Osteoblast (primary cell): ENCODE results near the gene DGCR6L. TPM values are rescaled to one million over a fixed set of nuclear protein-coding genes. Genes with fewer than 3 reads are reported as not detected.

Experiments used
- DNase-seq: peaks from one replicate; pipeline ENCODE4 v3.0.0; 2011; ENCODE audit warnings: low spot score, mixed read lengths; ENCODE audit not compliant: insufficient read length; ENCODE audit errors: missing footprints
- H2AFZ ChIP-seq: 2 replicates; pipeline ENCODE4 v1.6.0; 2011; ENCODE audit warnings: mild to moderate bottlenecking, low read length
- H3K27ac ChIP-seq: 2 replicates; pipeline ENCODE4 v1.5.1; 2011; ENCODE audit warnings: mild to moderate bottlenecking, low read depth, low read length, moderate library complexity
- H3K27me3 ChIP-seq: 2 replicates; pipeline ENCODE4 v1.6.0; 2012; ENCODE audit warnings: mild to moderate bottlenecking, control low read depth, inconsistent platforms, low read length, moderate library complexity; ENCODE audit not compliant: insufficient read depth
- H3K36me3 ChIP-seq: 2 replicates; pipeline ENCODE4 v1.5.1; 2011; ENCODE audit warnings: mild to moderate bottlenecking, low read length, control low read depth, moderate library complexity; ENCODE audit not compliant: insufficient read depth
- H3K4me1 ChIP-seq: 2 replicates; pipeline ENCODE4 v1.5.1; 2011; ENCODE audit warnings: mild to moderate bottlenecking, low read length, control low read depth, moderate library complexity; ENCODE audit not compliant: insufficient read depth
- H3K4me2 ChIP-seq: 2 replicates; pipeline ENCODE4 v1.6.0; 2011; ENCODE audit warnings: mild to moderate bottlenecking, low read length; ENCODE audit not compliant: insufficient read depth
- H3K4me3 ChIP-seq: fragments of 200-600 bp; sonication (generic); 3 replicates; pipeline ENCODE4 v1.5.1; 2012; ENCODE audit warnings: mild to moderate bottlenecking, low read length, inconsistent platforms; ENCODE audit not compliant: insufficient read depth
- H3K79me2 ChIP-seq: 2 replicates; pipeline ENCODE4 v1.6.0; 2012; ENCODE audit warnings: mild to moderate bottlenecking, low read length, control low read depth, inconsistent platforms; ENCODE audit not compliant: insufficient read depth
- H3K9me3 ChIP-seq: 2 replicates; pipeline ENCODE4 v1.5.1; 2011; ENCODE audit warnings: low read depth, low read length, control low read depth
- H4K20me1 ChIP-seq: 2 replicates; pipeline ENCODE4 v1.6.0; 2012; ENCODE audit warnings: mild to moderate bottlenecking, low read length, control low read depth; ENCODE audit not compliant: insufficient read depth
- CTCF ChIP-seq: IDR thresholded peaks from 2 replicates; pipeline ENCODE4 v1.5.1; 2011; ENCODE audit warnings: mild to moderate bottlenecking, low read depth, low read length, moderate library complexity; ENCODE audit errors: extremely low read depth
- total RNA-seq: library from RNA; depleted of rRNA; stranded (reverse); fragments of >200 nt; gene quantifications from 2 replicates; pipeline ENCODE4 v1.2.3, GENCODE V29; 2012

DGCR6L gene
- total RNA-seq, 1 donor = 60.8 TPM

DNA sequence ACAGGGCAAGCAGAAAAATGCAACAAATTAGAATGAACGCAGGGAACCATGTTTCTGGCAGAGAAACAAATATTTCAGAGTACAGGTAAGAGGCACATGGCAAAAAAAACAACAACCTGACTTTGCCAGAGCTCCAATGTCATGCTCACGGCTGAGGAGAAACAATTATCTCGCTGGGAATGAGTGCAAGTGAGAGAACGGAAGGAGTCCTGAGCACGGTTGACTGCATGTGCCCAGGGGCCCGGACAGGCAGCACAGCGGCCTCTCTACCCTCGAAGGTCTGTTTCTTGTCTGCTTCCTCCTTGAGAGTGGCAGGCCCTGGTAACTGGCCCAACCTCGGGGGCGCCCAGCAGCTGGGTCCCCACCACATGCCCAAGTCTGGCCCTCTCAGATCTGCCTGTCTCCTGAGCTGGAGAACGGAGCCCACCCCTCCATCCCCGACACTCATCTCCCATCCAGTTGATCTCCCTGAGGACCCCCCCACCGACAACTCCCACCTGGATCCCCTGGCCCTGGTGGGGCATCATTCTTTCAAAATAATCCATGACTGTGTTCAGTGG lies 27.1 kb downstream of the DGCR6L start:
- H3K36me3 ChIP-seq = no peaks in the 10 kb centered on the region
- H3K27me3 ChIP-seq = peaks cover 26% of the 10 kb centered on the region
- DNase-seq = no peak
- no peaks in the 10 kb centered on the region for H4K20me1 ChIP-seq
- no peaks in the 10 kb centered on the region for H3K79me2 ChIP-seq
- no peak overlapping the region for H3K27ac ChIP-seq
- H2AFZ ChIP-seq = no peak overlapping the region
- no peak for TF ChIP-seq CTCF
- H3K4me1 ChIP-seq = no peaks in the 10 kb centered on the region
- H3K4me3 ChIP-seq = no peak overlapping the region
- H3K9me3 ChIP-seq = no peaks in the 10 kb centered on the region
- H3K4me2 ChIP-seq = no peak overlapping the region

- DNase-seq = no peak
- no peak overlapping the region for H3K4me2 ChIP-seq
- no peaks in the 10 kb centered on the region for H3K9me3 ChIP-seq
- peaks cover 19% of the 10 kb centered on the region for H3K27me3 ChIP-seq
- no peak overlapping the region for H3K4me3 ChIP-seq
- TF ChIP-seq CTCF = no peak
- no peak overlapping the region for H3K27ac ChIP-seq
- H4K20me1 ChIP-seq = no peaks in the 10 kb centered on the region
- H3K36me3 ChIP-seq = no peaks in the 10 kb centered on the region
- no peak overlapping the region for H2AFZ ChIP-seq
- H3K79me2 ChIP-seq = no peaks in the 10 kb centered on the region
- H3K4me1 ChIP-seq = no peaks in the 10 kb centered on the region
These were observed 27.8 kb downstream of the DGCR6L start for GRCh38 chr22:20292108-20292507.

DNA sequence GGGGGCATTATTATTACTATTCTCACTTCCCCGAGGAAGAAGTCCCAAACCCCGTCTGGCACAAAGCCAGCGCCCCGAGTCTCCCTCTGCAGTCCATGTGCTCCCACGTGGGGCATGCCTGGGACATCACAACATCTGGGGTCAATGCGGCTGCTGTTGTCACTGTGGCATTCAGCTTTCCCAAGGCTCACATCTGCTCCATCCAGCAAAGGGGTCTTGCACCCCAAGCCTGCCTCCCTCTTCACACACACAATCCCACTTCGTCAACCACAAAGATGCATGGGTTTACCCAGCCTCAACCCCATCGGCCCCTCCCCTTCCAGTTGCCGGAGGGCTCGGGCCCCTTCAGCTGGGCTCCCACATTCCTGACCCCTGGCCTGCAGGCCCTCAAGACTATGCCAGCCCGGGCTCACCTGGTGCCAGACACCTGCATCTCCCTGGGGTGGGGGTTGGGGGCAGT lies 28.2 kb downstream of the DGCR6L start:
- H3K4me3 ChIP-seq = no peak overlapping the region
- H3K27ac ChIP-seq = no peak overlapping the region
- H3K79me2 ChIP-seq = no peaks in the 10 kb centered on the region
- no peaks in the 10 kb centered on the region for H3K9me3 ChIP-seq
- H2AFZ ChIP-seq = no peak overlapping the region
- no peak overlapping the region for H3K4me2 ChIP-seq
- no peak for DNase-seq
- TF ChIP-seq CTCF = no peak
- peaks cover 17% of the 10 kb centered on the region for H3K27me3 ChIP-seq
- no peaks in the 10 kb centered on the region for H3K4me1 ChIP-seq
- no peaks in the 10 kb centered on the region for H4K20me1 ChIP-seq
- no peaks in the 10 kb centered on the region for H3K36me3 ChIP-seq

- Histone ChIP-seq H3K4me3 (no peak overlapping the region), H3K27ac (no peak overlapping the region), H3K79me2 (no peaks in the 10 kb centered on the region), H3K36me3 (no peaks in the 10 kb centered on the region), H3K9me3 (no peaks in the 10 kb centered on the region), H3K4me2 (no peak overlapping the region), H3K27me3 (peaks cover 17% of the 10 kb centered on the region), H4K20me1 (no peaks in the 10 kb centered on the region), H3K4me1 (no peaks in the 10 kb centered on the region), H2AFZ (no peak overlapping the region)
- TF ChIP-seq CTCF = no peak
- DNase-seq = no peak
These were observed 28.6 kb downstream of the DGCR6L start for GRCh38 chr22:20291249-20291586.
